Thyroid gland (tissue), 4 donors: ENCODE results near the gene NLGN1.

Experiments used
- CTCF ChIP-seq, 6 experiments: fragments of 200-600 bp in 3 of 6; fragments of 450-650 bp in 3 of 6; sonication (generic) in 3 of 6; IDR thresholded peaks; one replicate each; pipeline ENCODE4 v1.5.1; 2016 to 2019; ENCODE audit warnings: antibody characterized with exemption in 6 of 6, mild to moderate bottlenecking in 2 of 6, inconsistent platforms in 1 of 6, moderate library complexity in 1 of 6
- POLR2A ChIP-seq, 2 donors: fragments of 450-650 bp; IDR thresholded peaks; one replicate each; pipeline ENCODE4 v1.6.1; 2017; ENCODE audit warnings: antibody characterized with exemption in 2 of 2, mild to moderate bottlenecking in 2 of 2, moderate library complexity in 1 of 2

GRCh38 chr3:173893835-173894234 is 496.3 kb downstream of the NLGN1 start:
- no peak for TF ChIP-seq CTCF (IDR thresholded peaks at IDR 0.05)
- no peak for TF ChIP-seq POLR2A (IDR thresholded peaks at IDR 0.05)
